Chondrocyte (in vitro differentiated cells): ENCODE data around the gene ADGRF4. TPM values are rescaled to one million over a fixed set of nuclear protein-coding genes. Genes with fewer than 3 reads are reported as not detected.

Experiments used
- DNase-seq: peaks from one replicate; pipeline ENCODE4 v3.0.0; 2021; ENCODE audit warnings: mixed read lengths, low spot score
- H3K27ac Mint-ChIP-seq: one replicate; pipeline ENCODE4 v1.8.0; 2021; ENCODE audit warnings: mild to moderate bottlenecking, moderate library complexity, mixed read lengths; ENCODE audit not compliant: unreplicated experiment
- H3K27me3 Mint-ChIP-seq: 2 replicates; pipeline ENCODE4 v1.8.0; 2021; ENCODE audit warnings: low read depth, mixed read lengths
- H3K36me3 Mint-ChIP-seq: 2 replicates; pipeline ENCODE4 v1.8.0; 2021; ENCODE audit warnings: low read depth, mixed read lengths
- H3K4me1 Mint-ChIP-seq: 2 replicates; pipeline ENCODE4 v1.8.0; 2021; ENCODE audit warnings: low read depth, mild to moderate bottlenecking, mixed read lengths
- H3K4me3 Mint-ChIP-seq: one replicate; pipeline ENCODE4 v1.8.0; 2021; ENCODE audit warnings: mild to moderate bottlenecking, moderate library complexity, mixed read lengths; ENCODE audit not compliant: unreplicated experiment
- H3K9me3 Mint-ChIP-seq: 2 replicates; pipeline ENCODE4 v1.8.0; 2021; ENCODE audit warnings: low read depth, mixed read lengths
- CTCF ChIP-seq: fragments of 200-600 bp; sonication (generic); IDR thresholded peaks from 2 replicates; pipeline ENCODE4 v1.5.0; 2021; ENCODE audit warnings: antibody characterized with exemption, mild to moderate bottlenecking, moderate library complexity
- total RNA-seq: library from RNA; stranded (reverse); gene quantifications from 3 replicates; pipeline ENCODE4 v1.2.1, GENCODE V29; 2021

ADGRF4 gene
- total RNA-seq, 1 donor from 2014 or later: not detected

DNA sequence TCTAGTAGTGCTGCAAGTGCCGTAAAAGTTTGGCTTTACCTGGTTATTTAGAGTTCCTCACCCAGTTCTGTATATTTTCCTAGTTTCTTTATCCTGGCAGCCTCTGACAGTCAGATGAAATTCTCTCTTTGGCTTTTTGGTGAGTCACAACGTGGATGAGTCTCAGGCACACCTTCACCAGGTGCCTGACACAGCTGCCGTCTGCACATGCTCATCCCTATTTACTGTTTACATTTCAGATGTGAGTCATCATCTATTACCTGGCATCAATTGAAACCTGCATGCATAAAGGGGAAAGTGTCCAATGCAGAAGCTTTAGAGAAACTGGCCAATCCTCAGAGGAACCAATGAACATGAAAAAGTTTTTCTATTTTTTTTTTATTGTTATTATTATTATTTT is 33.3 kb upstream of the ADGRF4 start:
- Mint-ChIP-seq H3K27me3 (no peaks in the 10 kb centered on the region), H3K9me3 (no peaks in the 10 kb centered on the region), H3K27ac (no peak overlapping the region), H3K4me1 (peaks cover 11% of the 10 kb centered on the region), H3K4me3 (no peak overlapping the region), H3K36me3 (no peaks in the 10 kb centered on the region)
- no peak for DNase-seq
- TF ChIP-seq CTCF: no peak

GRCh38 chr6:47669684-47670513 is 28.5 kb upstream of the ADGRF4 start:
- Mint-ChIP-seq H3K36me3 (no peaks in the 10 kb centered on the region), H3K9me3 (peaks cover 3% of the 10 kb centered on the region), H3K27me3 (no peaks in the 10 kb centered on the region), H3K4me1 (peaks cover 24% of the 10 kb centered on the region), H3K4me3 (peak overlapping the region; percentile 0), H3K27ac (peak overlapping the region; percentile 6)
- no peak for DNase-seq
- no peak for TF ChIP-seq CTCF

DNA sequence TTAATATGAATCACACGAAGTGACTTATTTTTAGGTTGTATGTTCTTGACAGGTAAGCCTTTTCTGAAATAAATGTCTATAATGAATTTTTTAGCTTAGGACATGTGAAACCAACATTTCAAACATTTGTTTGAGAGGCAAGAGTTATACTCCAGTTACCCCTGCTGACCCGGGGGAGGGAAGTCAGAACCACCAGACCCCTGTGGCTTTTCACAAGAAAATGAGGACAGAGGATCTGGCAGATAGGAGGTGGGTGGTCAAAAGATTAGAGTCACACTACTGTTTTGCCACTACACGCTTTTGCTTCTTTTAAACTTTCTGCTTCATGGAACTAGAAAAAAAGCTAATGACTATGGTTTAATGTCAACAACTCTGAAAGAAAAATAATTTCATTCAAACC is 27.5 kb upstream of the ADGRF4 start:
- H3K9me3 Mint-ChIP-seq: peaks cover 13% of the 10 kb centered on the region
- no peaks in the 10 kb centered on the region for H3K36me3 Mint-ChIP-seq
- H3K27me3 Mint-ChIP-seq: no peaks in the 10 kb centered on the region
- no peak overlapping the region for H3K27ac Mint-ChIP-seq
- peaks cover 24% of the 10 kb centered on the region for H3K4me1 Mint-ChIP-seq
- no peak for DNase-seq
- H3K4me3 Mint-ChIP-seq: no peak overlapping the region
- no peak for TF ChIP-seq CTCF

DNA sequence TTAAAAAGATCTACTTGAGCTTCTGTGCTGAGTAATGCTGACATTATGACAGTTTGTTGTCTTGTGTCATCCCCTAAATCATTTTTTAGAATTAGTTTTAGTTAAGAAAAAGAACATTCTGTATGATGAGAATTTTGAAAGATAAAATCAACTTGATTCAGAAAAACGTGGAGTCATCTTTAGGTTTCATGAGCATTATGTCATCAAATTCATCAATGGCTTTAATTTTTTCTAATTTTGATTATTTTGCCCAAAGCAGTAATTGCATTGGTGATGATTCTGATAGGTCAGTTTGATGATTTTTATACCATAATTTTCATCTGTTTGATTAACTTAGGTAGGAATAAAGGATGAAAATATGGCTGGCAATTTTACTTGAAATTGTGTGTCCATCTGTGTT is 26.6 kb upstream of the ADGRF4 start:
- peaks cover 24% of the 10 kb centered on the region for H3K4me1 Mint-ChIP-seq
- DNase-seq: no peak
- H3K9me3 Mint-ChIP-seq: peaks cover 15% of the 10 kb centered on the region
- H3K4me3 Mint-ChIP-seq: no peak overlapping the region
- no peaks in the 10 kb centered on the region for H3K36me3 Mint-ChIP-seq
- H3K27me3 Mint-ChIP-seq: peaks cover 3% of the 10 kb centered on the region
- no peak for TF ChIP-seq CTCF
- no peak overlapping the region for H3K27ac Mint-ChIP-seq

- H3K9me3 Mint-ChIP-seq: peaks cover 15% of the 10 kb centered on the region
- peaks cover 24% of the 10 kb centered on the region for H3K4me1 Mint-ChIP-seq
- no peaks in the 10 kb centered on the region for H3K36me3 Mint-ChIP-seq
- no peak for TF ChIP-seq CTCF
- DNase-seq: no peak
- no peak overlapping the region for H3K4me3 Mint-ChIP-seq
- no peak overlapping the region for H3K27ac Mint-ChIP-seq
- peaks cover 3% of the 10 kb centered on the region for H3K27me3 Mint-ChIP-seq
Measured at GRCh38 chr6:47672816-47673215, 25.6 kb upstream of the ADGRF4 start.
